GM12878 (cell line): ENCODE results near the gene TTI1. TPM values are rescaled to one million over a fixed set of nuclear protein-coding genes. Genes with fewer than 3 reads are reported as not detected.

Source experiments
- ATAC-seq: fragments of 200-7000 bp; cut with Tn5 transposase; 3 replicates; pipeline ENCODE4 v1.9.1; 2020; ENCODE audit warnings: mild to moderate bottlenecking, moderate library complexity
- BruUV-seq: library from RNA; stranded (reverse); fragments of 400-500 nt; replicated peaks from 2 replicates; lab custom pipeline; 2021; lab: Mats Ljungman, UMichigan
- CTCF ChIA-PET: fragments of 300-600 bp; sonication (Branson Sonifier 250); formaldehyde crosslinking; extraction: SDS; loops from one replicate; lab custom pipeline; 2021; ENCODE audit warnings: inconsistent platforms; lab: Yijun Ruan, JAX
- POLR2A ChIA-PET: fragments of 350-600 bp; formaldehyde crosslinking; extraction: SDS; loops from one replicate; lab custom pipeline; 2021; ENCODE audit warnings: inconsistent platforms; lab: Charles Lee
- RAD21 ChIA-PET: fragments of 300-600 bp; sonication (Branson Sonifier 250); formaldehyde crosslinking; loops from one replicate; lab custom pipeline; 2023; ENCODE audit warnings: antibody characterized with exemption; ENCODE audit not compliant: unreplicated experiment; lab: Charles Lee
- SMC1A ChIA-PET: fragments of 300-600 bp; sonication (Branson Sonifier 250); formaldehyde crosslinking; loops from one replicate; lab custom pipeline; 2023; ENCODE audit not compliant: unreplicated experiment, uncharacterized antibody; lab: Charles Lee
- DNase-seq: peaks from one replicate; pipeline ENCODE4 v3.0.0-alpha.2; 2011; ENCODE audit warnings: low read depth, low spot score
- FAIRE-seq: peaks from 3 replicates; lab custom pipeline; 2011; peaks lifted over from hg19 to GRCh38; lab: Jason Lieb, UNC
- H2AFZ ChIP-seq: 2 replicates; pipeline ENCODE4 v1.6.0; 2011; ENCODE audit warnings: low read depth, low read length, control low read depth; ENCODE audit not compliant: control insufficient read depth
- H3K27ac ChIP-seq: 2 replicates; pipeline ENCODE4 v1.5.1; 2011; ENCODE audit warnings: control low read depth; ENCODE audit not compliant: control insufficient read depth, insufficient read depth
- H3K27me3 ChIP-seq, 2 experiments: replicated peaks in 1 of 2; 2 replicates each; pipeline versions ENCODE4 v1.6.0 to v1.6.1; 2011; ENCODE audit warnings: low read length in 1 of 2; ENCODE audit not compliant: control insufficient read depth in 2 of 2, insufficient read depth in 2 of 2
- H3K36me3 ChIP-seq, 2 experiments: 2 replicates each; pipeline ENCODE4 v1.5.1; 2011; ENCODE audit warnings: low read length in 1 of 2; ENCODE audit not compliant: control insufficient read depth in 2 of 2, insufficient read depth in 2 of 2
- H3K4me1 ChIP-seq: 2 replicates; pipeline ENCODE4 v1.6.1; 2011; ENCODE audit warnings: mild to moderate bottlenecking, low read length, moderate library complexity, mixed read lengths; ENCODE audit not compliant: control insufficient read depth, insufficient read depth
- H3K4me2 ChIP-seq: 2 replicates; pipeline ENCODE4 v1.6.0; 2011; ENCODE audit warnings: control low read depth; ENCODE audit not compliant: control insufficient read depth, insufficient read depth
- H3K4me3 ChIP-seq: fragments of 200-600 bp; sonication (generic); 2 replicates; pipeline ENCODE4 v1.5.1; 2016
- H3K79me2 ChIP-seq: 2 replicates; pipeline ENCODE4 v1.6.0; 2011; ENCODE audit warnings: low read length; ENCODE audit not compliant: control insufficient read depth, insufficient read depth
- H3K9ac ChIP-seq: 2 replicates; pipeline ENCODE4 v1.8.0; 2011; ENCODE audit warnings: low read length, control low read depth, mixed read lengths; ENCODE audit not compliant: control insufficient read depth, insufficient read depth
- H3K9me3 ChIP-seq: replicated peaks from 3 replicates; pipeline ENCODE4 v1.5.1; 2011; ENCODE audit warnings: mild to moderate bottlenecking, low read length; ENCODE audit not compliant: control insufficient read depth, insufficient read depth
- H4K20me1 ChIP-seq: 2 replicates; pipeline ENCODE4 v1.6.0; 2011; ENCODE audit not compliant: control insufficient read depth, insufficient read depth
- CREM ChIP-seq: IDR thresholded peaks from 2 replicates; pipeline ENCODE4 v1.6.1; 2014; ENCODE audit warnings: antibody characterized with exemption, low read depth
- DPF2 ChIP-seq: fragments of 450-650 bp; IDR thresholded peaks from 2 replicates; pipeline ENCODE4 v1.6.1; 2017; ENCODE audit warnings: mild to moderate bottlenecking
- FOS ChIP-seq: IDR thresholded peaks from 3 replicates; pipeline ENCODE4 v1.6.1; 2011; ENCODE audit warnings: borderline replicate concordance; ENCODE audit not compliant: insufficient read length; ENCODE audit errors: extremely low read depth
- HDAC2 ChIP-seq: fragments of 200-600 bp; sonication (generic); IDR thresholded peaks from 2 replicates; pipeline ENCODE4 v1.6.1; 2017
- IRF4 ChIP-seq: IDR thresholded peaks from 2 replicates; pipeline ENCODE4 v1.6.1; 2011; ENCODE audit warnings: low read depth, low read length
- NR2F1 ChIP-seq: fragments of 450-650 bp; conservative IDR thresholded peaks from 2 replicates; pipeline ENCODE4 v1.6.1; 2017; ENCODE audit warnings: mild to moderate bottlenecking
- SIN3A ChIP-seq: IDR thresholded peaks from 2 replicates; pipeline ENCODE4 v1.6.1; 2012; ENCODE audit warnings: low read depth, low read length, improper control_type of control experiment
- STAT3 ChIP-seq: IDR thresholded peaks from 2 replicates; pipeline ENCODE4 v1.6.1; 2011; ENCODE audit warnings: low read depth, low read length, improper control_type of control experiment
- TARDBP ChIP-seq: IDR thresholded peaks from 2 replicates; pipeline ENCODE4 v1.6.1; 2016; ENCODE audit warnings: borderline replicate concordance
- WGBS: methylation state at CpG from one replicate; pipeline ENCODE4 v1.1.6; 2016; ENCODE audit warnings: low lambda C conversion rate; ENCODE audit not compliant: insufficient replicate concordance, insufficient coverage; ENCODE audit errors: missing lambda C conversion rate; 5-methylcytosine and 5-hydroxymethylcytosine counted together
- in situ Hi-C: fragments of 300-500 bp; cut with MboI; formaldehyde crosslinking; loops from 9 replicates; pipeline ENCODE4 v1.14.3; 2018; ENCODE audit warnings: mixed read lengths
- intact Hi-C: fragments of 100-400 bp; cut with micrococcal nuclease; formaldehyde crosslinking; loops from one replicate; pipeline ENCODE4 v1.14.2; 2022; ENCODE audit not compliant: unreplicated experiment
- polyA plus RNA-seq, 11 experiments: library from polyadenylated mRNA; depleted of rRNA in 4 of 11; unstranded in 6 of 11; stranded (reverse) in 5 of 11; fragments of >200 nt; fragmentation: Nextera tagmentation in 4 of 11; fragmentation: Illumina TruSeq in 1 of 11; extraction: Ambion mirVana in 4 of 11; extraction: Trizol in 1 of 11; gene quantifications; 1 replicate in 1 of 11; 2 replicates in 10 of 11; pipeline versions ENCODE4 v1.2.1 to v1.2.3, GENCODE V29; 2011 to 2016; ENCODE audit warnings: inconsistent platforms in 2 of 11, missing spikeins in 2 of 11, low read depth in 1 of 11
- total RNA-seq, 4 experiments: library from RNA; depleted of rRNA in 3 of 4; stranded (reverse); fragments of >200 nt in 3 of 4; fragmentation: Illumina TruSeq in 1 of 4; extraction: Trizol in 1 of 4; gene quantifications; 2 replicates each; pipeline versions ENCODE4 v1.2.1 to v1.2.3, GENCODE V29; 2013 to 2021
- TF ChIP-seq, protein P1 (sequence below): fragments of 450-650 bp; IDR thresholded peaks from 2 replicates; pipeline ENCODE4 v1.6.1; 2018; ENCODE audit warnings: borderline replicate concordance, mild to moderate bottlenecking; ENCODE audit not compliant: partially characterized antibody
- TF ChIP-seq, protein P2 (sequence below): fragments of 450-650 bp; IDR thresholded peaks from 2 replicates; pipeline ENCODE4 v1.6.1; 2017; ENCODE audit warnings: antibody characterized with exemption, mild to moderate bottlenecking, moderate library complexity

Gene TTI1
- total and polyA plus RNA-seq, 10 of the 15 experiments (the other 5 are each of a cell fraction or from before 2014, with no cell fraction given) = 5.3 to 44.6 (median 24.9) TPM

DNA sequence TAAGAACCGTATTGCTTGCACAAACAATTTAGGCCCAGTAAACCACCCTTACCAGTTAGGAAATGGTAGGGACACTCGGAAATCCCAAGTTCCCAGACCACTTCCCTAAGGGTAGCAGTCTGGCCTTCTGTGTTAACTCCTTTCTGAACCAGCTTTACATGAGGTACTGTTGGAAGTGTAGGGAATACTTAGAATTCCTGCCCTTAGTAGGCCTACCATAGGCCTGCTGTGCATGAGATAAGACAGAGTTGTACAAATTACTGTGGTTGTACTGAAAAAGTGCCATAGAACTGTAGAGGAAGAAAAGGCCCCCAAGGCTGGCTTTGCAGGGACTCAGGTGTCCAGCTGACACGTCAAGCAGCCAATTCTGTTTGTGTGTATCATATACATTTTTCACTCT lies 11.4 kb upstream of the TTI1 start:
- DNase-seq = no peak
- Histone ChIP-seq H3K79me2 (peaks cover 16% of the 10 kb centered on the region), H3K4me2 (no peak overlapping the region), H3K4me3 (no peak overlapping the region), H4K20me1 (no peaks in the 10 kb centered on the region), H3K4me1 (no peaks in the 10 kb centered on the region), H3K27me3 (no peaks in the 10 kb centered on the region), H3K27ac (no peak overlapping the region), H3K9me3 (no peaks in the 10 kb centered on the region), H3K36me3 (peaks cover 4 to 40% of the 10 kb centered on the region in 2 experiments; a peak in 3 of 4 replicates), H3K9ac (no peak overlapping the region), H2AFZ (no peak overlapping the region)
- TF ChIP-seq HDAC2 (no peak), CREM (no peak), FOS (no peak), IRF4 (no peak), DPF2 (no peak)
- in situ Hi-C loops = no loop called here
- SMC1A ChIA-PET = interaction anchor here (0.7 to 1.2 kb wide), 3 partner anchors 8 to 48 kb away, joined by 3 read pairs; no protein-coding TSS in a partner anchor
- POLR2A ChIA-PET = interaction anchor here (1.2 kb wide), 1 partner anchor 11 kb away, joined by 5 read pairs; the partner anchor contains the start of genes RPRD1B and TTI1
- intact Hi-C loops = no loop called here
- no peak for FAIRE-seq
- CTCF ChIA-PET = interaction anchor here (1.3 to 1.6 kb wide), 2 partner anchors 13 to 31 kb away, joined by 4 to 6 read pairs; no protein-coding TSS in a partner anchor
- ATAC-seq = no peak
- RAD21 ChIA-PET = no interaction called here
- no TSS peak for BruUV-seq
- 100% methylated on average over 3 of the region's 3 CpGs for WGBS

DNA sequence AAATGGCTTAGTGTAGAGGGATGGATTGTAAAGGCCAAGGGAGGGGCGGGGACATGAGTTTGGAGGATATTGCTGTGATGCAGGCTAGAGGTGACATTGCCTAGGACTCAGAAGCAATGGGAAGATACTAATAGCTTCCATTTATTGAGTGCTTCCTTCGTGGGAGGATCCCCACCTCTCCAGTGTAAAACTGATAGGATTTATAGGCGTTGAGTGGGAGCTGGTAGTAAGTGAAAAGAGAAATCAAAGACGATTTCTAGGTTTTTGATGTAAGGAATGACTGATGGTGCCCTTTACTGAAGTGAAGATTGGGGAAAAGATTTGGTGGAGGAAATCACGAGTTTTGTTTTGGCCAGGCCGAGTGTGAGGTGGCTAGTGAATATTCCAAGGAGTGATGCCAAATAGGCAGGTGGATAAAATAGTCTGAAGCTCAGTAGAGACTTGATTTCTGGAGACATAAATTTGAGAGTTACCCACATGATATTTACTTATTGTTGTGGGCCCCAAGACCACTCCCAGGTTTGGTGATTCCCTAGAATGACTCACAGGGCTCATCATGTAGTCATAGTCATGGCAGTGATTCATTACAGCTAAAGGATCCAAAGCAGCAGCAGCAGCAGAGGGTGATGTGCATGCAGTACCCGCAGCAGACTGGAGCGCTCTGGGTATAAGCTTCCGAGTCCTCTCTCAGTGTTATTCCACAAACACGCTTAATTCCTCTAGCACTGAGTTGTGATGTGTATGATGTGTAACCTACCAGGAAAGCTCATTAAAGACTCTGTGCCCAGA lies 10.4 kb upstream of the TTI1 start:
- intact Hi-C loops (no loop called here), in situ Hi-C loops (no loop called here)
- H3K4me1 ChIP-seq = no peaks in the 10 kb centered on the region
- no peaks in the 10 kb centered on the region for H3K27me3 ChIP-seq
- peaks cover 22% of the 10 kb centered on the region for H3K79me2 ChIP-seq
- RAD21 ChIA-PET = interaction anchor here (1.1 kb wide), 1 partner anchor 14 kb away, joined by 3 read pairs; no protein-coding TSS in a partner anchor
- DNase-seq (no peak), FAIRE-seq (no peak), ATAC-seq (peak; percentile 45; the same call in 2 of the 3 replicates)
- no peaks in the 10 kb centered on the region for H3K9me3 ChIP-seq
- no peak overlapping the region for H3K9ac ChIP-seq
- H3K27ac ChIP-seq = no peak overlapping the region
- POLR2A ChIA-PET = interaction anchor here (0.7 to 1.2 kb wide), 2 partner anchors 10 to 114 kb away, joined by 5 to 6 read pairs; partner anchors contain the start of genes RPRD1B and TTI1
- 94% methylated on average over 10 of the region's 10 CpGs for WGBS
- no peaks in the 10 kb centered on the region for H4K20me1 ChIP-seq
- SMC1A ChIA-PET = interaction anchor here (0.7 to 1.2 kb wide), 4 partner anchors 9 to 47 kb away, joined by 3 read pairs; no protein-coding TSS in a partner anchor
- H2AFZ ChIP-seq = no peak overlapping the region
- no peak overlapping the region for H3K4me2 ChIP-seq
- peaks cover 2 to 35% of the 10 kb centered on the region in 2 experiments; a peak in 3 of 4 replicates for H3K36me3 ChIP-seq
- BruUV-seq = no TSS peak
- H3K4me3 ChIP-seq = no peak overlapping the region
- CTCF ChIA-PET = interaction anchor here (1.1 to 1.9 kb wide), 4 partner anchors 13 to 178 kb away, joined by 3 to 6 read pairs (median 4); no protein-coding TSS in a partner anchor
- TF ChIP-seq, protein P1, sequence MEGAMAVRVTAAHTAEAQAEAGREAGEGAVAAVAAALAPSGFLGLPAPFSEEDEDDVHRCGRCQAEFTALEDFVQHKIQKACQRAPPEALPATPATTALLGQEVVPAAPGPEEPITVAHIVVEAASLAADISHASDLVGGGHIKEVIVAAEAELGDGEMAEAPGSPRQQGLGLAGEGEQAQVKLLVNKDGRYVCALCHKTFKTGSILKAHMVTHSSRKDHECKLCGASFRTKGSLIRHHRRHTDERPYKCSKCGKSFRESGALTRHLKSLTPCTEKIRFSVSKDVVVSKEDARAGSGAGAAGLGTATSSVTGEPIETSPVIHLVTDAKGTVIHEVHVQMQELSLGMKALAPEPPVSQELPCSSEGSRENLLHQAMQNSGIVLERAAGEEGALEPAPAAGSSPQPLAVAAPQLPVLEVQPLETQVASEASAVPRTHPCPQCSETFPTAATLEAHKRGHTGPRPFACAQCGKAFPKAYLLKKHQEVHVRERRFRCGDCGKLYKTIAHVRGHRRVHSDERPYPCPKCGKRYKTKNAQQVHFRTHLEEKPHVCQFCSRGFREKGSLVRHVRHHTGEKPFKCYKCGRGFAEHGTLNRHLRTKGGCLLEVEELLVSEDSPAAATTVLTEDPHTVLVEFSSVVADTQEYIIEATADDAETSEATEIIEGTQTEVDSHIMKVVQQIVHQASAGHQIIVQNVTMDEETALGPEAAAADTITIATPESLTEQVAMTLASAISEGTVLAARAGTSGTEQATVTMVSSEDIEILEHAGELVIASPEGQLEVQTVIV = no peak
- no peak for TF ChIP-seq NR2F1
- TF ChIP-seq TARDBP = no peak
- TF ChIP-seq, protein P2, sequence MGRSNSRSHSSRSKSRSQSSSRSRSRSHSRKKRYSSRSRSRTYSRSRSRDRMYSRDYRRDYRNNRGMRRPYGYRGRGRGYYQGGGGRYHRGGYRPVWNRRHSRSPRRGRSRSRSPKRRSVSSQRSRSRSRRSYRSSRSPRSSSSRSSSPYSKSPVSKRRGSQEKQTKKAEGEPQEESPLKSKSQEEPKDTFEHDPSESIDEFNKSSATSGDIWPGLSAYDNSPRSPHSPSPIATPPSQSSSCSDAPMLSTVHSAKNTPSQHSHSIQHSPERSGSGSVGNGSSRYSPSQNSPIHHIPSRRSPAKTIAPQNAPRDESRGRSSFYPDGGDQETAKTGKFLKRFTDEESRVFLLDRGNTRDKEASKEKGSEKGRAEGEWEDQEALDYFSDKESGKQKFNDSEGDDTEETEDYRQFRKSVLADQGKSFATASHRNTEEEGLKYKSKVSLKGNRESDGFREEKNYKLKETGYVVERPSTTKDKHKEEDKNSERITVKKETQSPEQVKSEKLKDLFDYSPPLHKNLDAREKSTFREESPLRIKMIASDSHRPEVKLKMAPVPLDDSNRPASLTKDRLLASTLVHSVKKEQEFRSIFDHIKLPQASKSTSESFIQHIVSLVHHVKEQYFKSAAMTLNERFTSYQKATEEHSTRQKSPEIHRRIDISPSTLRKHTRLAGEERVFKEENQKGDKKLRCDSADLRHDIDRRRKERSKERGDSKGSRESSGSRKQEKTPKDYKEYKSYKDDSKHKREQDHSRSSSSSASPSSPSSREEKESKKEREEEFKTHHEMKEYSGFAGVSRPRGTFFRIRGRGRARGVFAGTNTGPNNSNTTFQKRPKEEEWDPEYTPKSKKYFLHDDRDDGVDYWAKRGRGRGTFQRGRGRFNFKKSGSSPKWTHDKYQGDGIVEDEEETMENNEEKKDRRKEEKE = no peak
- no peak for TF ChIP-seq SIN3A
- TF ChIP-seq STAT3 = no peak
